BE2C (cell line): ENCODE results near the gene ADGRD1.

Experiments used
- DNase-seq: peaks from one replicate; pipeline ENCODE4 v3.0.0-alpha.2; 2020
- H3K27me3 ChIP-seq: fragments of 250-450 bp; sonication (Bioruptor Pico); 2 replicates; pipeline ENCODE4 v1.5.1; 2020; ENCODE audit warnings: mild to moderate bottlenecking
- H3K36me3 ChIP-seq: fragments of 250-450 bp; sonication (Bioruptor Pico); 2 replicates; pipeline ENCODE4 v1.5.1; 2020; ENCODE audit warnings: mild to moderate bottlenecking
- H3K4me1 ChIP-seq: fragments of 250-450 bp; sonication (Bioruptor Pico); 2 replicates; pipeline ENCODE4 v1.5.1; 2020
- H3K4me3 ChIP-seq: 2 replicates; pipeline ENCODE4 v1.5.1; 2011; ENCODE audit warnings: low read depth, low read length
- H3K9me3 ChIP-seq: fragments of 250-450 bp; sonication (Bioruptor Pico); 2 replicates; pipeline ENCODE4 v1.5.1; 2020
- TF ChIP-seq, protein P1 (sequence below): IDR thresholded peaks from 2 replicates; pipeline ENCODE4 v1.5.1; 2012; ENCODE audit warnings: mild to moderate bottlenecking, low read depth, low read length

The ADGRD1 gene

DNA sequence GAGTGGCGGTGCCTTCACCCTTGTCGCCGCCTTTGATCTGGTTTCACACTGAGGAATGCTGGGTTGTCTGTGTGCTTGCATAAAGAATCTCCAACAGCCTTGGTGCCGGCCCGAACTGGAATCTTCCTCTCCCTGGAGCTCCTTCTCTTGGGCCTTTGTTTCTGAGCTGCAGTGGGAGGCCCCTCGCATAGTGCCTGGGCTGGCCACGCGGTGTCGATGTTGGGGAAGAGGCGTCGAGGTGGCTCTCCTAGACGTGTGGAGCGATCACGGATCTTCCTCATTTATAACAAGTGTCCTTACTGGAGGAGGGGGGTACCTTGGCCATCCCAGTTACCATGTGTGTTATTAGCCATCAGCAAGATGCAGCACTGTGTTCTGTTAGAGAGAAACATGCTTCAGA is 60.6 kb downstream of the ADGRD1 start:
- Histone ChIP-seq H3K36me3 (no peaks in the 10 kb centered on the region), H3K9me3 (no peaks in the 10 kb centered on the region), H3K4me3 (no peak overlapping the region), H3K27me3 (no peaks in the 10 kb centered on the region), H3K4me1 (no peaks in the 10 kb centered on the region)
- DNase-seq = no peak
- TF ChIP-seq, protein P1, sequence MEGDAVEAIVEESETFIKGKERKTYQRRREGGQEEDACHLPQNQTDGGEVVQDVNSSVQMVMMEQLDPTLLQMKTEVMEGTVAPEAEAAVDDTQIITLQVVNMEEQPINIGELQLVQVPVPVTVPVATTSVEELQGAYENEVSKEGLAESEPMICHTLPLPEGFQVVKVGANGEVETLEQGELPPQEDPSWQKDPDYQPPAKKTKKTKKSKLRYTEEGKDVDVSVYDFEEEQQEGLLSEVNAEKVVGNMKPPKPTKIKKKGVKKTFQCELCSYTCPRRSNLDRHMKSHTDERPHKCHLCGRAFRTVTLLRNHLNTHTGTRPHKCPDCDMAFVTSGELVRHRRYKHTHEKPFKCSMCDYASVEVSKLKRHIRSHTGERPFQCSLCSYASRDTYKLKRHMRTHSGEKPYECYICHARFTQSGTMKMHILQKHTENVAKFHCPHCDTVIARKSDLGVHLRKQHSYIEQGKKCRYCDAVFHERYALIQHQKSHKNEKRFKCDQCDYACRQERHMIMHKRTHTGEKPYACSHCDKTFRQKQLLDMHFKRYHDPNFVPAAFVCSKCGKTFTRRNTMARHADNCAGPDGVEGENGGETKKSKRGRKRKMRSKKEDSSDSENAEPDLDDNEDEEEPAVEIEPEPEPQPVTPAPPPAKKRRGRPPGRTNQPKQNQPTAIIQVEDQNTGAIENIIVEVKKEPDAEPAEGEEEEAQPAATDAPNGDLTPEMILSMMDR = no peak

- Histone ChIP-seq H3K27me3 (no peaks in the 10 kb centered on the region), H3K4me3 (no peak overlapping the region), H3K4me1 (no peaks in the 10 kb centered on the region), H3K9me3 (no peaks in the 10 kb centered on the region), H3K36me3 (no peaks in the 10 kb centered on the region)
- DNase-seq = no peak
- TF ChIP-seq, protein P1 = no peak
These were observed 62.1 kb downstream of the ADGRD1 start for GRCh38 chr12:131015581-131016337.

- Histone ChIP-seq H3K9me3 (no peaks in the 10 kb centered on the region), H3K27me3 (no peaks in the 10 kb centered on the region), H3K4me3 (no peak overlapping the region), H3K36me3 (no peaks in the 10 kb centered on the region), H3K4me1 (no peaks in the 10 kb centered on the region)
- no peak for DNase-seq
- TF ChIP-seq, protein P1 = no peak
These were observed 63.8 kb downstream of the ADGRD1 start for GRCh38 chr12:131017477-131017991.

DNA sequence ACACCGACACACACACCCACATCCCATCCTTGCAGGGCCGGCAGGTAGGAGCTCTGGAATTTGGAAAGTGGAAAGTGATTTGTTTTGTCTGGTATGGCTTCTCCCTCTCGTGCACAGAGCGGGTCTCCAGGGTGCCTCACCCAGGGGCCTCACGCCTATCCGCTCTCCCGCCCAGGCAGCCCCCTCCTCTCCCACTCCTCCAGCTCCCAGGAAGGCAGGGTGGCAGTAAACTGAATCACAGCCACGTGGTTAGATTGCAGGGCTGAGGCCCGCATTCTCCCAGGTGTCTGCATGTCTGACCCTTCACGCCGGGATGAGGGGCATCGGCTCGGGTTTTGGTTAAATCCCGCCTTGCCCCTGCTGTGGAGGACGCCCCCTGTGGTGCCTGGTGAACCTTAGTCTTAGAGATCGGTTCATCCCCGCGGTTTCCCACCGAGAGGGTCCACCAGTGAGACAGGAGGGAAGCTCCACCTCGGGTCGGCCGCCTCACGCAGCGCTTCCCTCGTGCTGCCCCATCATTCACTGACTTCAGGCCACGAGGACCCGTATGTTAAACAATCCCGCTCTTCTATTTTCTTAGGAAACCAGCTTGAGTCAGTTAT is 64.4 kb downstream of the ADGRD1 start:
- Histone ChIP-seq H3K27me3 (no peaks in the 10 kb centered on the region), H3K4me3 (no peak overlapping the region), H3K36me3 (no peaks in the 10 kb centered on the region), H3K4me1 (no peaks in the 10 kb centered on the region), H3K9me3 (no peaks in the 10 kb centered on the region)
- TF ChIP-seq, protein P1 = no peak
- no peak for DNase-seq

- TF ChIP-seq, protein P1 = no peak
- H3K4me1 ChIP-seq = no peaks in the 10 kb centered on the region
- no peaks in the 10 kb centered on the region for H3K36me3 ChIP-seq
- no peaks in the 10 kb centered on the region for H3K9me3 ChIP-seq
- no peak for DNase-seq
- H3K4me3 ChIP-seq = no peak overlapping the region
- no peaks in the 10 kb centered on the region for H3K27me3 ChIP-seq
These were observed 65.2 kb downstream of the ADGRD1 start for GRCh38 chr12:131018808-131019397.
